HG02870 (cell line): ENCODE results near the gene GPR15LG.

Experiments
- ATAC-seq: cut with Tn5 transposase; IDR thresholded peaks from one replicate; pipeline ENCODE4 v1.9.1; 2021; ENCODE audit warnings: mild to moderate bottlenecking, moderate library complexity; ENCODE audit not compliant: unreplicated experiment

The GPR15LG gene

DNA sequence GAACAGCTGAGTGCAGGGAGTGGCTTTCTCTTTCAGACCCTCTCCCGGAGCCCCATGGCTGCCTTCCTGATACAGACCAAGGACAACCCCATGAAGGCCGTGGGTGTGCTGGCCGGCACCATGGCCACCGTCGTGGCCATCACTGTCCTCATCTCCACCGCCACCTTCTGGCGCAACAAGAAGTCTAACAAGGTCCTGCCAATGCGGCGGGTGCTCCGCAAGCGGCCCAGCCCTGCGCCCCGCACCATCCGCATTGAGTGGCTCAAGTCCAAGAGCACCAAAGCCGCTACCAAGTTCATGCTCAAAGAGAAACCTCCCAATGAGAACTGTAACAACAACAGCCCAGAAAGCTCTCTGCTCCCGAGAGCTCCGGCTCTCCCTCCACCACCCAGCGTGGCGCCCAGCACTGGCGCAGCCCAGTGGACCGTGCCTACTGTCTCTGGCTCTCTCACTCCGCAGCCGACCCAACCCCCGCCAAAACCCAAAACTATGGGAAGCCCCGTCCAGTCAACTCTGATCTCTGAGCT is 40.5 kb downstream of the GPR15LG start:
- ATAC-seq: no peak

DNA sequence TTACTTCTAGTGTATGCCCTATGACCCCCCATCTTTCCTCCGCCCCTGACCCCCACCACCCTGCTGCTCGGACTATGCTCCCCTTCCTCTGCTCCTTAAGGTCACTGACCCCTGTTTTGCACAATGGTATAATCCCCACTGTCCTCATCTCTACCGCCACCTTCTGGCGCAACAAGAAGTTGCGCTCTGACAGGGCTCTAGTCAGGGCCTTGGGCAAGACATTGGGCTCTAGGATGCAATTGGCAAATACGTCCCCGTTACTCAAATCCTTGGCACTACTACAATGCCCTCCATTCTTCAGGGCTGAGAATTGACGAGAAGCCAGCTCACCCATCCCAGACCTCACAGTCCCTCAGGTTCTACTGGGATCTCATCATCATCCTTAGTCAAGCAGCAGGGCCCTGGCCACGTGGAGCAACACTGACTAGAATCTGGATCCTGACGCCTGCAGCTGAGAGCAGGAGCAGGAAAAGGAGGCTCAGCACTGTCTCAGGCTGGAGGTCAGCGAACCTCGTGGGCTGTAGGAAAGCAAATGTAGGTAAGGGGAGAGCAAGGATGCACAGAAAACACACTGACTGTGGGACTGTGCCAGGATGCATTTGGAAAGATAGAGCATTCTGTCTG is 41.1 kb downstream of the GPR15LG start:
- peak; percentile 86 for ATAC-seq

DNA sequence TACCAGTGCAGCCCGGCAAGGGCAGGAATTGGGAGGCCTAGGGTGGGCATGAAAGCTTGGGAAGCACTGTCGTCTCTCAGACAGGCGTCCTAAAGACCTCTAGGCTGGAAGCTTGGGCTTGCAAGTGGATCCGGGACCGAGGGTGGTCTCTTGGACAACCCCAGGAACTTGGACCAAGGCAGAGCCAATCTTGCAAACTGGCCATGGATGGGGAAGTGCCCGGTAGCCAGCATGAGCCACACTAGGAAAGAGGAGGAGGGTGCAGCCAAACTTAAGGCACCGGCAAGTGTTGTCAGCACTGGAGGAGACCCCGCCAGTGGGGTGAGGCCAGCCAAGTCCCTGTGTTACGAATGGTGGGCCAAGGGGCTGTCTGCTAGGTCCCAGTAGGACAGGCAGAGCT is 43.2 kb downstream of the GPR15LG start:
- no peak for ATAC-seq

- ATAC-seq: no peak
Measured at GRCh38 chr10:84217746-84218145, 44.1 kb downstream of the GPR15LG start.

DNA sequence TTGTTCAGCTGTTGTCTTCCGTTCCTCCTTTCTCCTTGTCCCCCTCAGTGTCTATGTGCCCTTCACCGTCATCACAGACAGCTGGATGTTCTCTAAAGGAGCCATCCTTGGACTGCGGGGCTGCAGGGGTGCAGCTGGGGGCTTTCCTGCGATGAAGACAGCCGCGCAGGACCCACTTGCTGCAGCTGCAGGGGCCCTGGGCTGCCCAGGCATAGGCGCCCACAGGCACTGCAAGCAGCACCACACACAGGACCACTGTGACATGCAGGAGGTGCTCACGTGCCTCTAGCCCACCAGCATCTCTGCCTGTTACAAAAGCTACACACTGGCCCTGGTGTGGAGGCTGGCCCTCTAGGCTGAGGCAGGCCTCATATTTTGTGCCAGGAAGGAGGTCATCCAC is 48.3 kb downstream of the GPR15LG start:
- ATAC-seq: no peak

- no peak for ATAC-seq
Measured at GRCh38 chr10:84224411-84225028, 50.9 kb downstream of the GPR15LG start.

GRCh38 chr10:84225427-84226173 is 52.0 kb downstream of the GPR15LG start, which contains the start of gene LRIT2:
LRIT2 (minus strand) TSS chr10:84225544; CDS start chr10:84225520, 24 bp downstream.
- no peak for ATAC-seq

- no peak for ATAC-seq
Measured at GRCh38 chr10:84226616-84227015, 53.0 kb downstream of the GPR15LG start.

GRCh38 chr10:84227810-84228209 is 54.2 kb downstream of the GPR15LG start:
- no peak for ATAC-seq

DNA sequence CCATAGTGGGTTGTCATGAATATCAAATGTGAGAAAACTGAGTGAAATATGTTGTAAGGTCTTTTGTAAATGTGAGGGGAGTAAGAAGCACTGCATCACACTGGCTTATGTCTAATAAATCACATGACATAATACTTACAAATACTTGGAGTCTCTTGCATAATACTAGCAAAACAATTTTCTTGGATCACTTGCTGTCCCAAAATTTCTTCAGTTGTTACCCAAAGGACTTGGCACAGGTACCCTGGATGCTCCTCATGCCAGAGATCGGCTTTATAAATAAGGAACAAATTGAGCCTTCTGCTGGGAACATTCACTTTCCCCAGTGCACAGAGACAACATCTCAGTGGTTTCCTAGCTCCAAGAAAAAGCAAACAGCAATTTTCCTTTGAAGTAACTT is 56.8 kb downstream of the GPR15LG start:
- ATAC-seq: no peak

GRCh38 chr10:84232376-84232775 is 58.8 kb downstream of the GPR15LG start:
- no peak for ATAC-seq

DNA sequence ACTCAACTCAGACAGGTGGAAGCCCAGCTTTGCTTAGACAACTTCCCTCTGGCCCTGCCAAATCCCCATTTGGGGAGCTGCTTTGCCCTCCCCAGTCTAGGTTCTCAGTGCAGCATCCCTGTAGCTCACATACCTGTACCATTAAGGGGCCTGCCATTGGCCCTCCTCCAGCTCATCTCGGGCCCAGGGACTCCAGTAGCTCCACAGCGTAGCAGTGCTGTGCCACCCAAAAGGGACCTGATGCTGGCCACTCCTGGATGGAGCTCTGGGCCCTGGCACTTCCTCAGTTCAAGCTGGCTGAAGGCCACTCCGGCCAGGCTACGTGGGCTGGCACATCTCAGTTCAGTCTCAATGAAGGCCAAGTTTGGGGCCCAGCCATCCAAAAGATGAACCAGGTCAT is 60.3 kb downstream of the GPR15LG start:
- no peak for ATAC-seq

GRCh38 chr10:84234479-84234878 is 60.9 kb downstream of the GPR15LG start:
- no peak for ATAC-seq
